HG02970 (cell line): ENCODE measurements around the gene SUGCT.
"Not testable (repeated sequence)": the region's sequence is repeated elsewhere in the genome, so short reads cannot be mapped to it uniquely, and the experiment has no call there.

Source experiments
- ATAC-seq: cut with Tn5 transposase; IDR thresholded peaks from one replicate; pipeline ENCODE4 v1.9.1; 2021; ENCODE audit warnings: mild to moderate bottlenecking, moderate library complexity, moderate number of reproducible peaks; ENCODE audit not compliant: unreplicated experiment, low FRiP score

The SUGCT gene

GRCh38 chr7:40380111-40380510 lies 245.3 kb downstream of the SUGCT start:
- no peak for ATAC-seq

- no peak for ATAC-seq
Observed at GRCh38 chr7:40382145-40382544, 247.3 kb downstream of the SUGCT start.

GRCh38 chr7:40393660-40394059 lies 258.9 kb downstream of the SUGCT start:
- ATAC-seq: no peak

- no peak for ATAC-seq
Observed at GRCh38 chr7:40394400-40394799, 259.6 kb downstream of the SUGCT start.

- no peak for ATAC-seq
Observed at GRCh38 chr7:40400525-40400924, 265.7 kb downstream of the SUGCT start.

- ATAC-seq: no peak
Observed at GRCh38 chr7:40401406-40401805, 266.6 kb downstream of the SUGCT start.

GRCh38 chr7:40402661-40403060 lies 267.9 kb downstream of the SUGCT start:
- ATAC-seq: no peak

GRCh38 chr7:40403703-40404476 lies 269.1 kb downstream of the SUGCT start:
- ATAC-seq: no peak

- ATAC-seq: no peak
Observed at GRCh38 chr7:40405991-40406390, 271.2 kb downstream of the SUGCT start.

- no peak for ATAC-seq
Observed at GRCh38 chr7:40412323-40412722, 277.5 kb downstream of the SUGCT start.

GRCh38 chr7:40414704-40415103 lies 279.9 kb downstream of the SUGCT start:
- ATAC-seq: not testable (repeated sequence)

- no peak for ATAC-seq
Observed at GRCh38 chr7:40418448-40418847, 283.6 kb downstream of the SUGCT start.

- ATAC-seq: no peak
Observed at GRCh38 chr7:40418983-40419382, 284.2 kb downstream of the SUGCT start.

GRCh38 chr7:40419806-40420205 lies 285.0 kb downstream of the SUGCT start:
- ATAC-seq: no peak

GRCh38 chr7:40421433-40421832 lies 286.6 kb downstream of the SUGCT start:
- ATAC-seq: no peak

GRCh38 chr7:40425696-40426095 lies 290.9 kb downstream of the SUGCT start:
- ATAC-seq: no peak

GRCh38 chr7:40428421-40428820 lies 293.6 kb downstream of the SUGCT start:
- no peak for ATAC-seq

- ATAC-seq: no peak
Observed at GRCh38 chr7:40429826-40430225, 295.0 kb downstream of the SUGCT start.

GRCh38 chr7:40432046-40432445 lies 297.2 kb downstream of the SUGCT start:
- ATAC-seq: no peak

- no peak for ATAC-seq
Observed at GRCh38 chr7:40436710-40437109, 301.9 kb downstream of the SUGCT start.

GRCh38 chr7:40437498-40437897 lies 302.7 kb downstream of the SUGCT start:
- ATAC-seq: no peak

- ATAC-seq: no peak
Observed at GRCh38 chr7:40437936-40438634, 303.3 kb downstream of the SUGCT start.
